Coronary artery (tissue), 2 donors: ENCODE data around the gene TMSB15C.
"Not testable (repeated sequence)": the region's sequence is repeated elsewhere in the genome, so short reads cannot be mapped to it uniquely, and the experiment has no call there.

Experiments used
- DNase-seq: peaks from one replicate; pipeline ENCODE4 v3.0.0-alpha.2; 2017; ENCODE audit warnings: low spot score
- H3K27ac ChIP-seq, 2 donors: fragments of 200-600 bp; sonication (generic); one replicate each; pipeline ENCODE4 v1.5.1; 2016 to 2019
- H3K4me3 ChIP-seq: fragments of 200-600 bp; sonication (generic); 2 replicates; pipeline ENCODE4 v1.5.1; 2016; ENCODE audit warnings: mild to moderate bottlenecking, moderate library complexity
- TF ChIP-seq, protein P1 (sequence below): fragments of 200-600 bp; sonication (generic); IDR thresholded peaks from one replicate; pipeline ENCODE4 v1.5.1; 2019; ENCODE audit warnings: antibody characterized with exemption

Gene TMSB15C

GRCh38 chrX:104084534-104085277 is 8.7 kb upstream of the TMSB15C start:
- DNase-seq = no peak
- H3K4me3 ChIP-seq = no peak overlapping the region

GRCh38 chrX:104084063-104084462 is 8.0 kb upstream of the TMSB15C start:
- DNase-seq = no peak
- Histone ChIP-seq H3K4me3 (no peak overlapping the region), H3K27ac (no peak overlapping the region)
- TF ChIP-seq, protein P1, sequence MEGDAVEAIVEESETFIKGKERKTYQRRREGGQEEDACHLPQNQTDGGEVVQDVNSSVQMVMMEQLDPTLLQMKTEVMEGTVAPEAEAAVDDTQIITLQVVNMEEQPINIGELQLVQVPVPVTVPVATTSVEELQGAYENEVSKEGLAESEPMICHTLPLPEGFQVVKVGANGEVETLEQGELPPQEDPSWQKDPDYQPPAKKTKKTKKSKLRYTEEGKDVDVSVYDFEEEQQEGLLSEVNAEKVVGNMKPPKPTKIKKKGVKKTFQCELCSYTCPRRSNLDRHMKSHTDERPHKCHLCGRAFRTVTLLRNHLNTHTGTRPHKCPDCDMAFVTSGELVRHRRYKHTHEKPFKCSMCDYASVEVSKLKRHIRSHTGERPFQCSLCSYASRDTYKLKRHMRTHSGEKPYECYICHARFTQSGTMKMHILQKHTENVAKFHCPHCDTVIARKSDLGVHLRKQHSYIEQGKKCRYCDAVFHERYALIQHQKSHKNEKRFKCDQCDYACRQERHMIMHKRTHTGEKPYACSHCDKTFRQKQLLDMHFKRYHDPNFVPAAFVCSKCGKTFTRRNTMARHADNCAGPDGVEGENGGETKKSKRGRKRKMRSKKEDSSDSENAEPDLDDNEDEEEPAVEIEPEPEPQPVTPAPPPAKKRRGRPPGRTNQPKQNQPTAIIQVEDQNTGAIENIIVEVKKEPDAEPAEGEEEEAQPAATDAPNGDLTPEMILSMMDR = no peak

More at GRCh38 chrX:104084534-104085277, 8.7 kb upstream of the TMSB15C start:
- no peak overlapping the region for H3K27ac ChIP-seq
- TF ChIP-seq, protein P1 = no peak

- not testable (repeated sequence) for H3K4me3 ChIP-seq, H3K27ac ChIP-seq, DNase-seq
These were observed 1.8 kb upstream of the TMSB15C start for GRCh38 chrX:104077854-104078253.

- not testable (repeated sequence) for H3K27ac ChIP-seq, DNase-seq
These were observed 13.4 kb downstream of the TMSB15C start for GRCh38 chrX:104062636-104063035.

GRCh38 chrX:104054956-104055355 is 21.1 kb downstream of the TMSB15C start:
- not testable (repeated sequence) for DNase-seq, H3K4me3 ChIP-seq, H3K27ac ChIP-seq

More at GRCh38 chrX:104062636-104063035, 13.4 kb downstream of the TMSB15C start:
- H3K4me3 ChIP-seq = not testable (repeated sequence)

- TF ChIP-seq, protein P1 = no peak
- no peak for DNase-seq
- Histone ChIP-seq H3K4me3 (no peak overlapping the region), H3K27ac (no peak overlapping the region)
These were observed 28.9 kb downstream of the TMSB15C start for GRCh38 chrX:104047171-104047570.

DNA sequence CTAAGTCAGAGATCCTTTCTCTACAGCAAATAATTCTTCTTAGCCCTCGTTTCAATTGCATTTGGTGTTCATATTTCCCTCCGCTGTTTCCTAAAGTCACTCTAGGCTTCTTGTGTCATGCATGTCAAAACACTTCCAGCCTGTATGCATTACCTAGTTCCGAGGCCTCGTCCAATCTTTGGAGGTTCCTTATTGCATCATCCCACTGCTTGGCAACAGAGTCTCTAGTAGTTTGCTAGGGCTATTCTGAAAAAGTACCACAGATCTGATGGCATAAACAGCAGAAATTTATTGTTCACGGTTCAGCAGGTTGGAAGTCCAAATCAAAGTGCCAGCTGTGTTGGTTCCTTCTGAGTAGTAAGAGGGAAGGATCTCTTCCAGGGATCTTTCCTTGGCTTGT is 30.4 kb downstream of the TMSB15C start:
- Histone ChIP-seq H3K27ac (no peak overlapping the region), H3K4me3 (no peak overlapping the region)
- no peak for DNase-seq
- TF ChIP-seq, protein P1 = no peak

GRCh38 chrX:104041003-104041402 is 35.0 kb downstream of the TMSB15C start:
- DNase-seq = no peak
- Histone ChIP-seq H3K27ac (no peak overlapping the region), H3K4me3 (no peak overlapping the region)
- TF ChIP-seq, protein P1 = no peak
